GM12878 (cell line): Measurements from ENCODE around the gene PDZD7. TPM values are rescaled to one million over a fixed set of nuclear protein-coding genes. Genes with fewer than 3 reads are reported as not detected.
A peak's percentile ranks its signal among the peaks of the same experiment; 100 is the strongest.

Experiments
- BCLAF1 ChIP-seq: fragments of 450-650 bp; IDR thresholded peaks from 2 replicates; pipeline ENCODE4 v1.6.1; 2017; ENCODE audit warnings: antibody characterized with exemption, mild to moderate bottlenecking, moderate library complexity
- BHLHE40 ChIP-seq, 2 experiments: fragments of 450-650 bp in 1 of 2; IDR thresholded peaks; 2 replicates each; pipeline ENCODE4 v1.6.1; 2011 to 2017; ENCODE audit warnings: low read depth in 2 of 2, borderline replicate concordance in 1 of 2, improper control_type of control experiment in 1 of 2, low read length in 1 of 2, mild to moderate bottlenecking in 1 of 2
- CREB1 ChIP-seq: IDR thresholded peaks from 2 replicates; pipeline ENCODE4 v1.6.1; 2012; ENCODE audit warnings: low read depth, mild to moderate bottlenecking, inconsistent platforms
- CTCF ChIP-seq, 3 experiments: IDR thresholded peaks in 2 of 3; conservative IDR thresholded peaks in 1 of 3; 2 replicates each; pipeline ENCODE4 v1.5.1; 2011; ENCODE audit warnings: low read depth in 3 of 3, low read length in 3 of 3, mild to moderate bottlenecking in 3 of 3, control low read depth in 2 of 3, moderate library complexity in 2 of 3, inconsistent platforms in 1 of 3, mixed read lengths in 1 of 3; ENCODE audit not compliant: control insufficient read depth in 2 of 3, insufficient read depth in 1 of 3; ENCODE audit errors: extremely low read depth in 1 of 3
- CUX1 ChIP-seq: IDR thresholded peaks from 2 replicates; pipeline ENCODE4 v1.6.1; 2012; ENCODE audit warnings: improper control_type of control experiment, low read depth, low read length; ENCODE audit not compliant: insufficient replicate concordance
- E4F1 ChIP-seq: fragments of 450-650 bp; IDR thresholded peaks from 2 replicates; pipeline ENCODE4 v1.6.1; 2018; ENCODE audit warnings: borderline replicate concordance, mild to moderate bottlenecking; ENCODE audit not compliant: partially characterized antibody
- HSF1 ChIP-seq: fragments of 150-350 bp; IDR thresholded peaks from 2 replicates; pipeline ENCODE4 v1.6.1; 2014; ENCODE audit warnings: mild to moderate bottlenecking, low read depth, low read length
- IRF4 ChIP-seq: IDR thresholded peaks from 2 replicates; pipeline ENCODE4 v1.6.1; 2011; ENCODE audit warnings: low read depth, low read length
- LARP7 ChIP-seq: fragments of 450-650 bp; IDR thresholded peaks from 2 replicates; pipeline ENCODE4 v1.6.1; 2017; ENCODE audit warnings: mild to moderate bottlenecking
- SMAD5 ChIP-seq: IDR thresholded peaks from 2 replicates; pipeline ENCODE4 v1.6.1; 2016; ENCODE audit warnings: antibody characterized with exemption, low read depth
- SMARCA5 ChIP-seq: fragments of 450-650 bp; IDR thresholded peaks from 2 replicates; pipeline ENCODE4 v1.6.1; 2017; ENCODE audit warnings: mild to moderate bottlenecking
- SMC3 ChIP-seq: IDR thresholded peaks from 2 replicates; pipeline ENCODE4 v1.6.1; 2011; ENCODE audit warnings: low read length, improper control_type of control experiment, borderline replicate concordance
- YY1 ChIP-seq: IDR thresholded peaks from 2 replicates; pipeline ENCODE4 v1.6.1; 2011; ENCODE audit warnings: low read depth, mild to moderate bottlenecking, low read length
- ZNF217 ChIP-seq: fragments of 450-650 bp; IDR thresholded peaks from 2 replicates; pipeline ENCODE4 v1.6.1; 2017; ENCODE audit warnings: antibody characterized with exemption, mild to moderate bottlenecking
- polyA plus RNA-seq, 11 experiments: library from polyadenylated mRNA; depleted of rRNA in 4 of 11; unstranded in 6 of 11; stranded (reverse) in 5 of 11; fragments of >200 nt; fragmentation: Nextera tagmentation in 4 of 11; fragmentation: Illumina TruSeq in 1 of 11; extraction: Ambion mirVana in 4 of 11; extraction: Trizol in 1 of 11; gene quantifications; 1 replicate in 1 of 11; 2 replicates in 10 of 11; pipeline versions ENCODE4 v1.2.1 to v1.2.3, GENCODE V29; 2011 to 2016; ENCODE audit warnings: inconsistent platforms in 2 of 11, missing spikeins in 2 of 11, low read depth in 1 of 11
- total RNA-seq, 4 experiments: library from RNA; depleted of rRNA in 3 of 4; stranded (reverse); fragments of >200 nt in 3 of 4; fragmentation: Illumina TruSeq in 1 of 4; extraction: Trizol in 1 of 4; gene quantifications; 2 replicates each; pipeline versions ENCODE4 v1.2.1 to v1.2.3, GENCODE V29; 2013 to 2021

PDZD7 gene
- total and polyA plus RNA-seq, 10 of the 15 experiments (the other 5 are each of a cell fraction or from before 2014, with no cell fraction given), result 0.01 to 0.20 (median 0.03) TPM; not detected in 7

- TF ChIP-seq BCLAF1 (no peak), E4F1 (no peak), SMAD5 (no peak), ZNF217 (no peak), YY1 (no peak), CREB1 (peak; percentile 86), BHLHE40 (IDR thresholded peaks at IDR 0.05; ENCODE audit: borderline replicate concordance in 1 of 2, low read depth in 2 of 2, low read length in 1 of 2) (peak; percentile 69 to 92; a peak in 3 of 4 replicates), SMARCA5 (no peak), IRF4 (no peak), CUX1 (no peak), SMC3 (no peak), CTCF (IDR thresholded peaks at IDR 0.05 in 2 of 3, conservative IDR thresholded peaks at IDR 0.05 in 1 of 3; ENCODE audit: control insufficient read depth in 2 of 3, extremely low read depth in 1 of 3, insufficient read depth in 1 of 3, low read depth in 3 of 3, low read length in 3 of 3) (no peak), HSF1 (no peak), LARP7 (no peak)
These were observed 1.1 kb upstream of the PDZD7 start (continued) for GRCh38 chr10:101031796-101032636.
